Smooth muscle cell (in vitro differentiated cells): ENCODE data around the gene HAP1. TPM values are rescaled to one million over a fixed set of nuclear protein-coding genes. Genes with fewer than 3 reads are reported as not detected.
A peak's percentile ranks its signal among the peaks of the same experiment; 100 is the strongest.

Source experiments
- DNase-seq: peaks from one replicate; lab custom pipeline; 2025; ENCODE audit not compliant: unreplicated experiment; lab: John Stamatoyannopoulos, UW
- H2AFZ ChIP-seq: fragments of 200-600 bp; sonication (generic); 2 replicates; pipeline ENCODE4 v1.6.0; 2016; ENCODE audit warnings: antibody characterized with exemption, low read depth, mild to moderate bottlenecking
- H3F3A ChIP-seq: fragments of 200-600 bp; sonication (generic); 2 replicates; pipeline ENCODE4 v1.6.0; 2017; ENCODE audit warnings: antibody characterized with exemption, low read depth
- H3K27ac ChIP-seq: fragments of 200-600 bp; sonication (generic); 2 replicates; pipeline ENCODE4 v1.5.1; 2016; ENCODE audit warnings: low read depth, mild to moderate bottlenecking
- H3K27me3 ChIP-seq: fragments of 200-600 bp; sonication (generic); 2 replicates; pipeline ENCODE4 v1.6.1; 2016; ENCODE audit warnings: low read depth, mild to moderate bottlenecking
- H3K36me3 ChIP-seq: fragments of 200-600 bp; sonication (generic); 2 replicates; pipeline ENCODE4 v1.5.1; 2016; ENCODE audit warnings: low read depth
- H3K4me1 ChIP-seq: fragments of 200-600 bp; sonication (generic); 2 replicates; pipeline ENCODE4 v1.5.1; 2016; ENCODE audit warnings: low read depth
- H3K4me2 ChIP-seq: fragments of 200-600 bp; sonication (generic); 2 replicates; pipeline ENCODE4 v1.6.0; 2016; ENCODE audit warnings: mild to moderate bottlenecking
- H3K4me3 ChIP-seq: fragments of 200-600 bp; sonication (generic); 2 replicates; pipeline ENCODE4 v1.5.1; 2016; ENCODE audit warnings: mild to moderate bottlenecking
- H3K79me2 ChIP-seq: fragments of 200-600 bp; sonication (generic); 2 replicates; pipeline ENCODE4 v1.6.0; 2016; ENCODE audit warnings: low read depth, mild to moderate bottlenecking
- H3K9ac ChIP-seq: fragments of 200-600 bp; sonication (generic); 2 replicates; pipeline ENCODE4 v1.6.0; 2016; ENCODE audit warnings: low read depth
- H3K9me3 ChIP-seq: fragments of 200-600 bp; sonication (generic); replicated peaks from 2 replicates; pipeline ENCODE4 v1.5.1; 2016; ENCODE audit warnings: low read depth
- H4K20me1 ChIP-seq: fragments of 200-600 bp; sonication (generic); 2 replicates; pipeline ENCODE4 v1.6.0; 2016; ENCODE audit warnings: low read depth
- WGBS: methylation state at CpG from one replicate; pipeline ENCODE4 v1.1.7; 2016; ENCODE audit warnings: low lambda C conversion rate; 5-methylcytosine and 5-hydroxymethylcytosine counted together
- polyA plus RNA-seq: library from polyadenylated mRNA; unstranded; fragments of >200 nt; fragmentation: Nextera tagmentation; extraction: Ambion mirVana; gene quantifications from 2 replicates; pipeline ENCODE4 v1.2.1, GENCODE V29; 2016
- total RNA-seq: library from RNA; depleted of rRNA; stranded (reverse); fragments of >200 nt; gene quantifications from 2 replicates; pipeline ENCODE4 v1.2.3, GENCODE V29; 2014
- TF ChIP-seq, protein P1 (sequence below): fragments of 200-600 bp; sonication (generic); IDR thresholded peaks from 2 replicates; pipeline ENCODE4 v1.5.1; 2017; ENCODE audit warnings: borderline replicate concordance, mild to moderate bottlenecking, antibody characterized with exemption; ENCODE audit not compliant: insufficient read depth, poor library complexity, severe bottlenecking

HAP1 gene
- total and polyA plus RNA-seq, 2 experiments from 2014 or later = 0.36 to 0.73 TPM

DNA sequence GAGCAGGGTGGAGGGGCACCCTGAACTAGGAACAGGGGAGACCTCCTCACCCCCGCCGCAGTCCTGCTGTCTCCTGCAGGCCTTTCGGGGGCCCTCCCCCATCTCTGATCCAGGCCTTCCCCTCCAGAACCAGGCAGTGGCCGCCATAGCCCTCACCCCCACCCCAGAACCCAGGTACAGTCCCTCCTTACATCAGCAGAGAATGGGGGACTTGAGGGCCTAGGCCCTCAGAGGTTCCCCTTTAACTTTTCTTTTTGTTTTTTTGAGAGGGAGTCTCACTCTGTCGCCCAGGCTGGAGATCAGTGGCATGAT lies 4.3 kb upstream of the HAP1 start:
- Histone ChIP-seq H3K4me2 (no peak overlapping the region), H3K4me3 (no peak overlapping the region), H3K9ac (no peak overlapping the region), H3K36me3 (no peaks in the 10 kb centered on the region), H3K4me1 (peaks cover 9% of the 10 kb centered on the region), H3K79me2 (no peaks in the 10 kb centered on the region), H3K27ac (no peak overlapping the region), H3K27me3 (peaks cover 41% of the 10 kb centered on the region), H2AFZ (no peak overlapping the region), H3K9me3 (no peaks in the 10 kb centered on the region), H4K20me1 (no peaks in the 10 kb centered on the region), H3F3A (no peaks in the 10 kb centered on the region)
- DNase-seq = no peak
- TF ChIP-seq, protein P1, sequence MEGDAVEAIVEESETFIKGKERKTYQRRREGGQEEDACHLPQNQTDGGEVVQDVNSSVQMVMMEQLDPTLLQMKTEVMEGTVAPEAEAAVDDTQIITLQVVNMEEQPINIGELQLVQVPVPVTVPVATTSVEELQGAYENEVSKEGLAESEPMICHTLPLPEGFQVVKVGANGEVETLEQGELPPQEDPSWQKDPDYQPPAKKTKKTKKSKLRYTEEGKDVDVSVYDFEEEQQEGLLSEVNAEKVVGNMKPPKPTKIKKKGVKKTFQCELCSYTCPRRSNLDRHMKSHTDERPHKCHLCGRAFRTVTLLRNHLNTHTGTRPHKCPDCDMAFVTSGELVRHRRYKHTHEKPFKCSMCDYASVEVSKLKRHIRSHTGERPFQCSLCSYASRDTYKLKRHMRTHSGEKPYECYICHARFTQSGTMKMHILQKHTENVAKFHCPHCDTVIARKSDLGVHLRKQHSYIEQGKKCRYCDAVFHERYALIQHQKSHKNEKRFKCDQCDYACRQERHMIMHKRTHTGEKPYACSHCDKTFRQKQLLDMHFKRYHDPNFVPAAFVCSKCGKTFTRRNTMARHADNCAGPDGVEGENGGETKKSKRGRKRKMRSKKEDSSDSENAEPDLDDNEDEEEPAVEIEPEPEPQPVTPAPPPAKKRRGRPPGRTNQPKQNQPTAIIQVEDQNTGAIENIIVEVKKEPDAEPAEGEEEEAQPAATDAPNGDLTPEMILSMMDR = no peak
- 93% methylated on average over 5 of the region's 5 CpGs for WGBS

DNA sequence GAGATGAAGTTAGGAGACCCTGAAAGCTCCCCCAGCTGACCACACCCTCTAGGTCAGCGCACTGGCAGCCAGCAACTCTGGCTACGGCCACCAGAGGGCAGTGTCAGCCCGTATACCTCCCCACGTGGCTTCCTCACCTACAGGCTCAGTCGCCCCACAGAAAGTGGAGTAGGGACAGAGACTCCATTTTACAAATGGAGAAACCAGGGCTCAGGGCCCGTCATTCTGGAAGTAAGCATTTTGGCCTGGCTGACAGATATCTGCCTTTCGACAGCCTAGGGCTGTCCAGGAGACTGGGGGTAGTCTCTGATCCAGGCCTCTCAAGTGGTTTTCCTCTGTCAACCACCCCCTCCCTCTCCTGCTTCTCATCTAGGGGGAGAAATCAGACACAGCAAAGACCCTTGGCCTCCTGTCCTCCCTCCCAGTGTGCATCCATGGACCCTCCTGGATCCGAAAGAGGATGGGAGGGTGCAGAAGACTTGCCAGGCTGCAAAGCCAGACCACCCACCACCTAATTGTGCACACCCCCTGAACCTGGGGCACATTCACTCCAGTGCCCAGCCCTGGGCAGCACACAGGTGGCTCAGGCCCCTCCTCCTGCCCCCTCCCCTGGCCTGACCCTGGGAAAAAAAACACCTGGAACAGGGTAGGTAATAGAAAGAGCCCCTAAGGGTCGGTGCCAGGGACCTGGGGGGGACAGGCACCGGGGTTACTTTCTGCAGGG lies 3.8 kb upstream of the HAP1 start:
- TF ChIP-seq, protein P1 = peak; percentile 99
- H4K20me1 ChIP-seq = no peaks in the 10 kb centered on the region
- H3K4me3 ChIP-seq = no peak overlapping the region
- H3K4me1 ChIP-seq = peaks cover 11% of the 10 kb centered on the region
- H3K79me2 ChIP-seq = no peaks in the 10 kb centered on the region
- 25% methylated on average over 10 of the region's 10 CpGs for WGBS
- H2AFZ ChIP-seq = no peak overlapping the region
- H3K4me2 ChIP-seq = no peak overlapping the region
- H3K27ac ChIP-seq = no peak overlapping the region
- no peaks in the 10 kb centered on the region for H3F3A ChIP-seq
- peaks cover 46% of the 10 kb centered on the region for H3K27me3 ChIP-seq
- peak; percentile 40 for DNase-seq
- H3K36me3 ChIP-seq = no peaks in the 10 kb centered on the region
- no peak overlapping the region for H3K9ac ChIP-seq
- H3K9me3 ChIP-seq = no peaks in the 10 kb centered on the region

DNA sequence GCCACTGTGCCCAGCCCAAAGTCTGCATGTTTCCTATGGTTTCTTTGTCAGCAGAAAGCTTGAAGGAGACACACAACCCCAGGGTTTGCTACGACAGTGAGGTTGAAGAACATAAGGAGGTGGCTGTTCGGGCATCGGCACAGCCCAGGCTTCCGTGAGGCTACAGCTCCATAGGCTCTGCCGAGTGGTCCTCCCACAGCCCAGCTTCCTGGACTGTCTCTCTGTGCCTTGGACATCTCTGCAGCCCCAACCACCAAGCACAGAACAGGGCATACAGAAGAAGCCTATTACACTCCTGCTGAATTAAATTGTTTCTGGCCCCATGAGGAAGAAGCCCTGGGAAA lies 3.2 kb upstream of the HAP1 start:
- no peak for DNase-seq
- Histone ChIP-seq H2AFZ (no peak overlapping the region), H4K20me1 (no peaks in the 10 kb centered on the region), H3K4me1 (peaks cover 11% of the 10 kb centered on the region), H3K79me2 (no peaks in the 10 kb centered on the region), H3F3A (no peaks in the 10 kb centered on the region), H3K27me3 (peaks cover 52% of the 10 kb centered on the region), H3K4me2 (no peak overlapping the region), H3K9ac (no peak overlapping the region), H3K9me3 (no peaks in the 10 kb centered on the region), H3K4me3 (no peak overlapping the region), H3K27ac (no peak overlapping the region), H3K36me3 (no peaks in the 10 kb centered on the region)
- TF ChIP-seq, protein P1 = no peak
- 52% methylated on average over 5 of the region's 5 CpGs for WGBS
